Choroid plexus epithelial cell (primary cell): ENCODE results near the gene AGO3.
A peak's percentile ranks its signal among the peaks of the same experiment; 100 is the strongest.

Source experiments
- DNase-seq: peaks from one replicate; pipeline ENCODE4 v3.0.0-alpha.2; 2010; ENCODE audit warnings: low read depth
- H3K4me3 ChIP-seq: 2 replicates; pipeline ENCODE4 v1.5.1; 2011; ENCODE audit warnings: low read depth, mild to moderate bottlenecking, control low read depth, low read length, moderate library complexity
- TF ChIP-seq, protein P1 (sequence below): conservative IDR thresholded peaks from 2 replicates; pipeline ENCODE4 v1.5.1; 2011; ENCODE audit warnings: low read depth, mild to moderate bottlenecking, control low read depth, inconsistent platforms, low read length, moderate library complexity

Gene AGO3

GRCh38 chr1:36053978-36054377, 123.1 kb downstream of the AGO3 start:
- TF ChIP-seq, protein P1, sequence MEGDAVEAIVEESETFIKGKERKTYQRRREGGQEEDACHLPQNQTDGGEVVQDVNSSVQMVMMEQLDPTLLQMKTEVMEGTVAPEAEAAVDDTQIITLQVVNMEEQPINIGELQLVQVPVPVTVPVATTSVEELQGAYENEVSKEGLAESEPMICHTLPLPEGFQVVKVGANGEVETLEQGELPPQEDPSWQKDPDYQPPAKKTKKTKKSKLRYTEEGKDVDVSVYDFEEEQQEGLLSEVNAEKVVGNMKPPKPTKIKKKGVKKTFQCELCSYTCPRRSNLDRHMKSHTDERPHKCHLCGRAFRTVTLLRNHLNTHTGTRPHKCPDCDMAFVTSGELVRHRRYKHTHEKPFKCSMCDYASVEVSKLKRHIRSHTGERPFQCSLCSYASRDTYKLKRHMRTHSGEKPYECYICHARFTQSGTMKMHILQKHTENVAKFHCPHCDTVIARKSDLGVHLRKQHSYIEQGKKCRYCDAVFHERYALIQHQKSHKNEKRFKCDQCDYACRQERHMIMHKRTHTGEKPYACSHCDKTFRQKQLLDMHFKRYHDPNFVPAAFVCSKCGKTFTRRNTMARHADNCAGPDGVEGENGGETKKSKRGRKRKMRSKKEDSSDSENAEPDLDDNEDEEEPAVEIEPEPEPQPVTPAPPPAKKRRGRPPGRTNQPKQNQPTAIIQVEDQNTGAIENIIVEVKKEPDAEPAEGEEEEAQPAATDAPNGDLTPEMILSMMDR: no peak
- no peak overlapping the region for H3K4me3 ChIP-seq
- DNase-seq: no peak

DNA sequence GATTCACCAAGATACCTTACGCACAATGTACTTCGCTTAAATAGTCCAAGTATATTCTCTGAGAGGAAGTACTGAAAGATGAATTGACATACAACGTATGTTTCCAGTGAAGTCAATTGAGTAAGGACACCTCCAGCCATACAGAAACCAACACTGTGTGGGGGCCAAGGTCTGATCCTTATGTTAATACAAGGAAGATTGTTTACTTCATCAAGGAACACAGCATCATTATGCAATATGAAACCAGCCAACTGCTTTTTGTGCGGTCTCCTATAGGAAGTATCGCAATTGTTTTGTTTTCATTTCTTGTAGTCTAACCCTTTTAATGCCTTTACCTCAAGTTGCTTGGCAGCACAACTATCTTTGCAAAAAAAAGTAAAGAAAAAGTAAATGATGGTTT, 124.8 kb downstream of the AGO3 start:
- DNase-seq: no peak
- TF ChIP-seq, protein P1: no peak
- no peak overlapping the region for H3K4me3 ChIP-seq

- TF ChIP-seq, protein P1: no peak
- DNase-seq: no peak
- no peak overlapping the region for H3K4me3 ChIP-seq
Measured at GRCh38 chr1:36062315-36062714, 131.4 kb downstream of the AGO3 start.

DNA sequence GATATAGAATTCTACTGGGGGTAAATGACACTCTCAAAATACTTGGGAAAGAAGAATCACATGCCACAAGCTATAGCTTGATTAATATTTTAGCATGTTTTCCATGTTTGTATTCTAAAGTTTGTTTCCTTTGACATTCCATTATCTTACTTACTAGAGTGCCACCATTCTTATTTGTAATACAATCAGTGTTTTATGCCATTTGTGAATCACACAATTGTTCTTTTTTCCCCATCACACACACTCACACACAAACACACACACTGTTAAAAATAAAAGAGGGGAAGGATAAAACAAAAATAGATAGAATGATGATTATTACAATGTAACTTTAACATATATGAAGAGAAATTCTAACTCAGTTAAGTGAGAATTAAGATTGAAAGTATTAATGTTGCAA, 137.0 kb downstream of the AGO3 start:
- H3K4me3 ChIP-seq: no peak overlapping the region
- TF ChIP-seq, protein P1: no peak
- DNase-seq: no peak

DNA sequence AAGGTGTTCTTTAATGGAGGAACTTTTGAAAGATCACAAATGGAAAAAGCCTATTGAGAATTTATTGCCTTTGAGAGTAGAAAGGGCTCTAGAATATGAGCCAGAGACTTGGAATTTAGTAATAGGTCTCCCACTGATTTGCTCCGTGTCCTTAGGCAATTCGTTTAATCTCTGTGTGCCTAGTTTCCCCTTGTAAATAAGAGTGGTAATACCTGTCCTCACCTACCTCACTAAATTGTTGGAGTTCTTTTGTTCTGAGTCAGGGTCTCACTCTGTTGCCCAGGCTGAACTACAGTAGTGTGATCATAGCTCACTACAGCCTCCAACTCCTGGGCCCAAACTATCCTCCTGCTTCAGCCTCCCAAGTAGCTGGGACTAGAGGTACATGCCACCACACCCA, 138.0 kb downstream of the AGO3 start:
- TF ChIP-seq, protein P1: no peak
- no peak for DNase-seq
- no peak overlapping the region for H3K4me3 ChIP-seq

- DNase-seq: no peak
- TF ChIP-seq, protein P1: no peak
- no peak overlapping the region for H3K4me3 ChIP-seq
Measured at GRCh38 chr1:36070349-36070748, 139.4 kb downstream of the AGO3 start.

DNA sequence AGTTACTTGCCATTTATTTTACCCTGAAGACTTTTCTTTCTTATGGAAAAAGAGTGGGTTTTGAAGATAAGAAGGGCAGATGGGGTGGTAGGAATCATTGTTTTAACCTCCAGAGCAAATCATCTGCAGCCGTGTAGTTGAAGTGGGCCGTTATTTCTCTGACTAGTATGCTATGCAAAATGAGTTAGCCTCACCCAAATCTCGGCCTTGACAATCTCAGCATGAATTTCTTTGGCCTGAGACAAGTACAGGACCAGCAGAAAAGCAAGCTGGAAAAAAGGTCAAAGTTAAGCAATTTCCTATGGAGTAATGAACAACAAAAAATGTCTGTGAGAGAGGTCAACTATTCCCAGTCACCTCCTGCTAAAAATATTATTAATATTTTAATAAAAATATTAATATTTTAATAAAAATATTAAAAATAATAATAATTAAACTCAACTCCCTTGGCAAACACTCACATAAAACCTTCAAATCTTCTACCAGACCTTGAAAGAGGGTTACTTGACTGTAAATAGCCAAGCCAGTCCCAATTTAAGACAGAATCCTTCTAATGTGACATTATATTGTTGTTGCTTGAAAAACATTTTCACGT, 146.2 kb downstream of the AGO3 start:
- DNase-seq: peak; percentile 16
- TF ChIP-seq, protein P1: no peak
- no peak overlapping the region for H3K4me3 ChIP-seq
